ENCODE data around the gene ADAMTS12. TPM values are rescaled to one million over a fixed set of nuclear protein-coding genes. Genes with fewer than 3 reads are reported as not detected.

The ADAMTS12 gene
- total and polyA plus RNA-seq, 2 of the 8 experiments (the other 6 are each of a cell fraction or from before 2014, with no cell fraction given), result 6.4 to 12.8 TPM

DNA sequence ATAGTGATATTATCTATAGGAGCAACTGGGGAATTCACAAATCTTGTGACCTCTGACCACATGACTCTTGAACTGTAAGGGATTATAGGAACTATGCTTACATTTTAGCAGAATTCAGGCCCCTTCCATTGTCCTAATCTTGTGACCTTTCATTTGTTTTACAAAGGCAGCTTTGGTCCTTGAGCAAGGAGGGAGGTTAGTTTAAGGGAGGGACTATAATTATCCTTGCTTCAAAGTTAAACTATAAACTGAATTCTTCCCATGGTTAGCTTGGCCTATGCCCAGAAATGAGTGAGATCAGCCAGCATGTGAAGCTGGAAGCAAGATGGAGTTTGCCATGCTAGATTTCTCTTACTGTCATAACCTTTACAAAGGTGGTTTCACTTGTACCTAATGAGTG is 399.8 kb downstream of the ADAMTS12 start:
- DNase-seq (ENCODE audit: low read depth in 1 of 2, low spot score in 2 of 2) (no peak), FAIRE-seq (no peak)
- Histone ChIP-seq H3K79me1 (ENCODE audit: low read depth, low read length) (no peaks in the 10 kb centered on the region), H4K20me1 (replicated peaks in 1 of 2; ENCODE audit: control insufficient read depth in 1 of 2, insufficient read depth in 2 of 2, low read length in 2 of 2) (no peaks in the 10 kb centered on the region), H2BK120ac (replicated peaks; ENCODE audit: low read depth, low read length) (no peak overlapping the region), H3K18ac (ENCODE audit: extremely low read depth, low read length) (no peak overlapping the region), H4K8ac (ENCODE audit: extremely low read depth, insufficient read depth, low read length) (no peak overlapping the region), H3K14ac (ENCODE audit: insufficient read length) (no peak overlapping the region), H2BK12ac (ENCODE audit: low read depth, low read length) (no peak overlapping the region), H2BK15ac (ENCODE audit: low read length) (no peak overlapping the region), H2AFZ (ENCODE audit: low read length) (no peak overlapping the region), H3K9ac (replicated peaks in 1 of 4; ENCODE audit: extremely low read depth in 1 of 4, low read depth in 3 of 4, low read length in 3 of 4) (no peak overlapping the region), H2AK5ac (ENCODE audit: low read depth, low read length) (no peak overlapping the region), H3K4ac (replicated peaks; ENCODE audit: insufficient read length, low read depth, low read length) (no peak overlapping the region), H4K5ac (ENCODE audit: insufficient read length, low read depth, low read length) (no peak overlapping the region), H3K4me1 (replicated peaks in 1 of 4; ENCODE audit: control insufficient read depth in 3 of 4, insufficient read depth in 4 of 4, low read length in 3 of 4) (peaks cover 6 to 12% (median 9%) of the 10 kb centered on the region in 4 experiments; a peak in 6 of 7 replicates), H3K9me3 (ENCODE audit: insufficient read depth in 2 of 2, low read depth in 1 of 2, low read length in 1 of 2) (no peaks in the 10 kb centered on the region), H2BK5ac (ENCODE audit: low read depth, low read length) (no peak overlapping the region), H3K79me2 (ENCODE audit: control insufficient read depth in 1 of 2, insufficient read depth in 2 of 2, low read length in 2 of 2) (no peaks in the 10 kb centered on the region), H3K56ac (replicated peaks; ENCODE audit: insufficient read length, low read depth, low read length) (no peak overlapping the region), H3K27me3 (replicated peaks in 1 of 4; ENCODE audit: control insufficient read depth in 3 of 4, extremely low read depth in 1 of 4, insufficient read depth in 3 of 4, low read length in 3 of 4) (no peaks in the 10 kb centered on the region), H3K23ac (ENCODE audit: insufficient read length) (no peak overlapping the region), H4K91ac (replicated peaks; ENCODE audit: insufficient read length, low read length) (no peak overlapping the region), H3K4me3 (ENCODE audit: extremely low read depth in 1 of 4, insufficient read depth in 2 of 4, low read depth in 3 of 4, low read length in 4 of 4) (no peak overlapping the region), H3K36me3 (ENCODE audit: control insufficient read depth in 2 of 4, insufficient read depth in 4 of 4, low read length in 3 of 4) (no peaks in the 10 kb centered on the region), H3K27ac (ENCODE audit: low read depth, low read length) (no peak overlapping the region), H3K23me2 (ENCODE audit: low read depth, low read length) (no peaks in the 10 kb centered on the region), H2BK20ac (ENCODE audit: low read length) (no peak overlapping the region), H3K4me2 (ENCODE audit: insufficient read depth in 1 of 2, low read depth in 2 of 2, low read length in 2 of 2) (no peak overlapping the region)
- POLR2A ChIA-PET (ENCODE audit: partially characterized antibody), result interaction anchor here (1.8 to 3.5 kb wide), 2 partner anchors 38 to 46 kb away, joined by 3 to 9 read pairs; no protein-coding TSS in a partner anchor
- CTCF ChIA-PET (ENCODE audit: partially characterized antibody), result interaction anchor here (0.6 to 1.9 kb wide), 2 partner anchors 14 to 88 kb away, joined by 4 to 7 read pairs; no protein-coding TSS in a partner anchor
- no peak for TF ChIP-seq YY1 (IDR thresholded peaks at IDR 0.05; ENCODE audit: low read depth, low read length)
- no peak for TF ChIP-seq POLR2AphosphoS5 (IDR thresholded peaks at IDR 0.05; ENCODE audit: low read depth, low read length)
- no peak for TF ChIP-seq NRF1 (IDR thresholded peaks at IDR 0.05; ENCODE audit: low read depth, low read length)
- no peak for TF ChIP-seq TEAD4 (IDR thresholded peaks at IDR 0.05; ENCODE audit: low read depth, low read length)
- TF ChIP-seq, protein P1, sequence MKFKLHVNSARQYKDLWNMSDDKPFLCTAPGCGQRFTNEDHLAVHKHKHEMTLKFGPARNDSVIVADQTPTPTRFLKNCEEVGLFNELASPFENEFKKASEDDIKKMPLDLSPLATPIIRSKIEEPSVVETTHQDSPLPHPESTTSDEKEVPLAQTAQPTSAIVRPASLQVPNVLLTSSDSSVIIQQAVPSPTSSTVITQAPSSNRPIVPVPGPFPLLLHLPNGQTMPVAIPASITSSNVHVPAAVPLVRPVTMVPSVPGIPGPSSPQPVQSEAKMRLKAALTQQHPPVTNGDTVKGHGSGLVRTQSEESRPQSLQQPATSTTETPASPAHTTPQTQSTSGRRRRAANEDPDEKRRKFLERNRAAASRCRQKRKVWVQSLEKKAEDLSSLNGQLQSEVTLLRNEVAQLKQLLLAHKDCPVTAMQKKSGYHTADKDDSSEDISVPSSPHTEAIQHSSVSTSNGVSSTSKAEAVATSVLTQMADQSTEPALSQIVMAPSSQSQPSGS (IDR thresholded peaks at IDR 0.05; ENCODE audit: low read length), result no peak
- TF ChIP-seq, protein P2, sequence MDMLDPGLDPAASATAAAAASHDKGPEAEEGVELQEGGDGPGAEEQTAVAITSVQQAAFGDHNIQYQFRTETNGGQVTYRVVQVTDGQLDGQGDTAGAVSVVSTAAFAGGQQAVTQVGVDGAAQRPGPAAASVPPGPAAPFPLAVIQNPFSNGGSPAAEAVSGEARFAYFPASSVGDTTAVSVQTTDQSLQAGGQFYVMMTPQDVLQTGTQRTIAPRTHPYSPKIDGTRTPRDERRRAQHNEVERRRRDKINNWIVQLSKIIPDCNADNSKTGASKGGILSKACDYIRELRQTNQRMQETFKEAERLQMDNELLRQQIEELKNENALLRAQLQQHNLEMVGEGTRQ (IDR thresholded peaks at IDR 0.05; ENCODE audit: low read length), result no peak
- no peak for TF ChIP-seq GTF2F1 (IDR thresholded peaks at IDR 0.05; ENCODE audit: borderline replicate concordance, low read depth, low read length)
- no peak for TF ChIP-seq KDM4A (IDR thresholded peaks at IDR 0.05; ENCODE audit: low read depth, low read length, severe bottlenecking)
- TF ChIP-seq, protein P3, sequence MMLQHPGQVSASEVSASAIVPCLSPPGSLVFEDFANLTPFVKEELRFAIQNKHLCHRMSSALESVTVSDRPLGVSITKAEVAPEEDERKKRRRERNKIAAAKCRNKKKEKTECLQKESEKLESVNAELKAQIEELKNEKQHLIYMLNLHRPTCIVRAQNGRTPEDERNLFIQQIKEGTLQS (IDR thresholded peaks at IDR 0.05; ENCODE audit: insufficient read depth, low read depth, low read length), result no peak
- no peak for TF ChIP-seq HDAC6 (IDR thresholded peaks at IDR 0.05; ENCODE audit: low read depth, low read length)
- TF ChIP-seq PHF8 (conservative IDR thresholded peaks at IDR 0.05; ENCODE audit: low read depth, low read length), result no peak
- TF ChIP-seq EZH2 (IDR thresholded peaks at IDR 0.05; ENCODE audit: low read depth, low read length, severe bottlenecking), result no peak

Measured in H1 (cell line).